Pulmonary artery endothelial cell (primary cell): Measurements from ENCODE around the gene RPF1. TPM values are rescaled to one million over a fixed set of nuclear protein-coding genes. Genes with fewer than 3 reads are reported as not detected.
"Not testable (repeated sequence)": the region's sequence is repeated elsewhere in the genome, so short reads cannot be mapped to it uniquely, and the experiment has no call there.

Experiments
- DNase-seq: peaks from one replicate; pipeline ENCODE4 v3.0.0-alpha.2; 2011; ENCODE audit warnings: low read depth, low spot score
- total RNA-seq: library from RNA; depleted of rRNA; stranded (reverse); fragments of >200 nt; gene quantifications from 2 replicates; pipeline ENCODE4 v1.2.3, GENCODE V29; 2014

RPF1 gene, protein sequence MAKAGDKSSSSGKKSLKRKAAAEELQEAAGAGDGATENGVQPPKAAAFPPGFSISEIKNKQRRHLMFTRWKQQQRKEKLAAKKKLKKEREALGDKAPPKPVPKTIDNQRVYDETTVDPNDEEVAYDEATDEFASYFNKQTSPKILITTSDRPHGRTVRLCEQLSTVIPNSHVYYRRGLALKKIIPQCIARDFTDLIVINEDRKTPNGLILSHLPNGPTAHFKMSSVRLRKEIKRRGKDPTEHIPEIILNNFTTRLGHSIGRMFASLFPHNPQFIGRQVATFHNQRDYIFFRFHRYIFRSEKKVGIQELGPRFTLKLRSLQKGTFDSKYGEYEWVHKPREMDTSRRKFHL
- total RNA-seq, result 35.4 and 42.9 TPM in 2 replicates

DNA sequence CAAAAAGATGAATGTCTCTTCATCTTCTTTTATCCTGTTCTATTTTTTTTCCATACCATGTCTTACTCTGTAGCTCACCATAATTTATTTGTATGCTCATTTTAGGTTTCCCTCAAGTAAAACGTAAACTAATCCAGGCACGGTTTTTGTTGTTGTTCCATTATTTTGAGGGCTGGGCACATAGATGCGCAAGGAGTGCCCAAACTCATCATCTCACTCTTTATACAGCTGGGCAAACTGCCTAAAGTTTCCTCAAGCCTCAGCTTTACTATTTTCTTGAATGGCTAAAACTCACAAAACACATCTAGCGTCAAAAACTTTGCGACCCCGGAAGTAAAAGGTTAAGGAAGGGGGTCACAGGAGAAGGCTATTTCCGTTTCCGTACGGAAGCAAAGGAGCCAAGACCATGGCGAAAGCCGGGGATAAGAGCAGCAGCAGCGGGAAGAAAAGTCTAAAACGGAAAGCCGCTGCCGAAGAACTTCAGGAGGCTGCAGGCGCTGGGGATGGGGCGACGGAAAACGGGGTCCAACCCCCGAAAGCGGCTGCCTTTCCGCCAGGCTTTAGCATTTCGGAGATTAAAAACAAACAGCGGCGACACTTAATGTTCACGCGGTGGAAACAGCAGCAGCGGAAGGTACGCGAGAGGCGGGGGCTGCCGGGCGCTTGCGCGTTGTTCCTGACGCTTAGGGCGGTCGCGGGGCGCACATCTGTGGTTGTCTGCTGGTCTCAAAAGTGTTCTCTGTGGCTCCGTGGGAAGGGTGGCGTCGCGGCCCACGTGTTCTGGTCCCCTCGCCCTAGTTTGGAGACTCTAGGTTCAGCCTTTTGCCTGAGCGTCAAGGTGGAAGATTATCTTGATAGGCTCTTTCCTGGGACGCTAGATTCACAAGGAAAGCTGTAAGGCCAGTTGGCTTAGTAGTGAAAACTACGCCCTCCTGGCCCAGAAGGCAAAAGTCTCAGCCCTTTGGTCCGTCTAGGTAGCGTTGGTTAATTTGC lies at the start of gene RPF1:
Gene RPF1 (plus strand): TSS at position 391 of the 993 bp plus-strand sequence. CDS start 16 bp downstream, at position 407.
- DNase-seq, result peak; percentile 29

DNA sequence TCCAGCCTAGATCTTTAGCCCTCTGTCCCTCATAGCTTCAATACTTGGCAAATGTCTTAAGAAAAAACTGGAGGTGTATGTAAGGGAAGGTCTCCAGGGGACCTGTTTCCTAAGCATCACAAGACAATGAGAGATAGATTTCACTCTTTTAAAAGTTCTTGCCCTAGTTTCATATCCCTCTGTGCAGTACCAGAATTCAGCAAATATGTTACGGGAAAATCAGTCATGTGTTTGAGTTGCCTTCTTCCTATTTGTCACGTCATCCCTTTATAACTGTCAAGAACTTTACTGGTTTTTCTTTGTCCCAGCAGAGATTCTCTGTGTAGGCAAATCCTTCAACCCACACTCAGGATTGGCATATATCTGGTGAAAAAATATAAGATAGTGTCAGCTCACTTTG lies 48.5 kb upstream of the RPF1 start:
- no peak for DNase-seq

DNA sequence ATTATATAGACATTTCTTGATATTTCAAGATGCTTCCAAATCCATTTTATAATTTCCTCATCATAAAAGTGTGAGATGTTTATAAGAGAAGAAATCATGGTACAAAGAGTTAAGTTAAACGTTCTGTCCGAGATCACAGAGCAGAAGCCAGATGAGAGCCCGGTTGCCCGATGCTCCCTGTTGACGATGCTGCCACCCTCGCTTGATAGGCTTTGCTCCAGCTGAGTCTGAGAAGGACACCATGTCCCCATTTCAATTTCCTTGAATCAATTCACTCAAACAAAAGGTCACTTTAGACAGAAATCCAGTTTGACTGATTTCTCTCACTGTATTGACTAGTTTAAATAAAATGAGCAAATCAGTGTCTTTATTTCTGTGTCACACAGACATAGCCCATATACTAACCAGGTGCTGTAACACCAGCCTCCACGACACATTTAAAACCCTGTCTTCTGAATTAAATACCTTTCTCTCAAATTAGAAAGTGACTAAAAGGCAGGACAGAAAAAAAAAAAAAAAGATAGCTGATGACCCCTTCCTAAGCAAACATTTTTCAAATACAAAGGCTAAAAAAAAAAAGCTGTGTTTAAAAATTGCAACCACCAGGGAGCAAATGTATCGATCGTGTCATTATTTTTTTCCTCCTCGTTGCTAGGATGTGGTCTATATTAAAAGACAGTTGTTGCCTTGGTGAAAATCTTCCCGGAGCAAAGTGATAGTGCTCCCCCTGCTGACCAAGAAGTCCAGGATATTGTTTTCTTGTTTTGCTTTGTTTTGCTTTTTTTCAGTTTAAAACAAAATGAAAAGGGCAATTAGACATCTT lies 45.6 kb upstream of the RPF1 start:
- peak; percentile 69 for DNase-seq

DNA sequence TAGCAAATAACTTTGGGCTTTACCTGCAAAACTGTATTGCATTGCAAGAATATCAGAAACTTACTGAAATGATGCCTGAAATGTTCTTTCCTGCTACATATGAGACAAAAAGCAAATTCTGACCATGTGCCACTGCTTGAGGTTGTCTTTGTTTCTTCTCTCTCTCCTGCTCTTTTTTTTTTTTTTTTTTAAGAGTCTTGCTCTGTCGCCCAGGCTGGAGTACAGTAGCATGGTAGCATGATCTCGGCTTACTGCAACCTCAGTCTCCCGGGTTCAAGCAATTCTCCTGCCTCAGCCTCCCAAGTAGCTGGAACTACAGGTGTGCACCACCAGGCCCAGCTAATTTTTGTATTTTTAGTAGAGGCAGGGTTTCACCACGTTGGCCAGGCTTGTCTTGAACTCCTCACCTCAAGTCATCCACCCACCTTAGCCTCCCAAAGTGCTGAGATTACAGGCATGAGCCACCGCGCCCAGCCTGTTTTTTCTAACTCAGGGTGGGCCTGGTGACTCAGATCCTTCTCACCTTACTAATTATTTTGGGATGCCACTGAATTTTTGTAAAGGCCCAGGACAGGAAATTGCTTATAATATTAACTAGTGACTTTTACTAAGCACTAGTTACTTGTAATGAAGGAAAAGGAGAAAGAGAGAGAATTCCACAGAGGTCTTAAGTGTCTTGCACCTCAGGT lies 44.8 kb upstream of the RPF1 start:
- no peak for DNase-seq

DNA sequence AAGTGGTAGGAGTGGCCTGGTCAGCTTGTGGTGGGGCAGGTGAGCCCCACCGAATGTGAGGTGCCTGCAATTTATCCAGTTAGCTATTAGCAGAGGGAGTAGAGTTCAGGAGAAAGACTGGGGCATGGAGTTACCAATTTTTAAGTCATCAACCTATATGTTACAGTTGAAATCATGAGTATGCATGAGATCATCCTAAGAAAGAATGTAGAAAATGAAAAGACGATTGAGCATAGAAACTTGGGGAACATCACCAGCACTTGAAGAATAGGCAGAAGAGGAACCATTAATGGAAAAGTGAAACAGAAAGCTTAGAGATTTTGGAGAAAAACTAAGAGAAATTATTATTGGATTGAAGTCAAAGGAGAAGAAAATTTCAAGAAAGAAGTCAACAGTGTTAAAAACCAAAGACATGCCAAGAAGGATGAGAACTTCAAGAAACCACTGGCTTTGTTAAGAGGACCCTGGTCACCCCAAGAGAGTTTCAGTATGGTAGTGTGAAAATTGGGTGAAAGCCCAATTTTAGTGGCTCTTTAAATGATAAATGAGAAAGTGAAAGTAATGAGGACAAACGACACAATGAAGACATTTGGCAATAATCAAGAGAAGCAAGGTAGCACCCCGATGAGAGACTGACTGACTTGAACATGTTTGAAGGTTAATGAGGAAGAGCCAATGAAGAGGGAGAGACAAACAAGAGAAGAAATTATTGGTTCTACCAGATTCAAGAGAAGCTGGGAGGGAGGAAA lies 44.1 kb upstream of the RPF1 start:
- DNase-seq, result no peak

DNA sequence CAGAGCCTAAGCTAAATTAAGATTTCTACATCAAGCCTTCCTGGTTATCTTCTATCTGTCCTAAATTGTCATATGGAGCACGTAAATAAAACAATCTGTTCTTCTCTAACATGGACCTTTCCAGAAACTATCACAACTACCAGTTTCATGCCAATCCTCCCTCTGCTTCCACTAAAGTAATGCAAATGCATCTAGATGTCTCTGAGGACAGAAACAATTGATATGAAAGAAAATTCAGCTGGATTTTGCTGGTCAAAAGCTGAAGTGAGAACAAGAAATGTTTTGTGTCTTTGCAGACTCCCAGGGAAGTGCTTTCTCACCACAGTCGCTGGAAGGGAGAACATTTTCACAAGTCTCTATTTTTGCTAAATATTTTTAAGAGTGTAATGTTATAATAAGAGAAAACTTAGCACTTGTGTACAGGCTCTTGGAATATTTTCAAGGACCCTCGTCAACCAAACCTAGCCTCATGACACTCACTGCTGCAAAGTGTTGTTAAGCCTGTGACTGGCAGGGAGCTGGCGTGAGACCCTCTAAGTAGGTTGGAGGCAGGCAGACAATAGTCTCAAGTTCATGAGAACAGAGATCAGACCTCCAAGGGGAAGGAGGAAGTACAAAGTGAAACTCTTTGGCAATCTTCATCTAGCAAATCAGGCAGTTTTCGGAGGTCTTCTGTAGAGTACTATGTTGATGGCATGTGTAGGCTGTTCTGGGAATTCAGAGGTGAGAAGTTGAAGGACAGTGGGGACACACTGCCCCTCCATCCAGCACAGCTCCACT lies 42.0 kb upstream of the RPF1 start:
- DNase-seq, result no peak

DNA sequence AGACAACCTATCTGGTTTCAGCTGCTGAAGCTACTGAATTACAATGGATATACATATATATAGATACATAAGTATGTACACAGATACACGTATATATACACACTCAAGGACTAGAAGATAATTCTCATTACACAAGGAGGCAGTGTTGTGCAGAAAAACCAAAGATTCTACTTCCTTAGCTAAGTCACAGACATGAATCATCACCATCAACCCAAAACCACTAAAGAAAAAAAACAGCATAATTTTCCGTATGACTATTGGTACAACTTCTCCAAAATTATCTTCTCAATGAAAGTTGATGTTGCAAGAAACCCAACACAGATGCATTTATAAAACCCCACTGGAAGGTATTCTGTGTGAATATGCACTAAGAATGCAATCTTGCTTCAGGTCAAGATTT lies 36.8 kb upstream of the RPF1 start:
- peak; percentile 55 for DNase-seq

DNA sequence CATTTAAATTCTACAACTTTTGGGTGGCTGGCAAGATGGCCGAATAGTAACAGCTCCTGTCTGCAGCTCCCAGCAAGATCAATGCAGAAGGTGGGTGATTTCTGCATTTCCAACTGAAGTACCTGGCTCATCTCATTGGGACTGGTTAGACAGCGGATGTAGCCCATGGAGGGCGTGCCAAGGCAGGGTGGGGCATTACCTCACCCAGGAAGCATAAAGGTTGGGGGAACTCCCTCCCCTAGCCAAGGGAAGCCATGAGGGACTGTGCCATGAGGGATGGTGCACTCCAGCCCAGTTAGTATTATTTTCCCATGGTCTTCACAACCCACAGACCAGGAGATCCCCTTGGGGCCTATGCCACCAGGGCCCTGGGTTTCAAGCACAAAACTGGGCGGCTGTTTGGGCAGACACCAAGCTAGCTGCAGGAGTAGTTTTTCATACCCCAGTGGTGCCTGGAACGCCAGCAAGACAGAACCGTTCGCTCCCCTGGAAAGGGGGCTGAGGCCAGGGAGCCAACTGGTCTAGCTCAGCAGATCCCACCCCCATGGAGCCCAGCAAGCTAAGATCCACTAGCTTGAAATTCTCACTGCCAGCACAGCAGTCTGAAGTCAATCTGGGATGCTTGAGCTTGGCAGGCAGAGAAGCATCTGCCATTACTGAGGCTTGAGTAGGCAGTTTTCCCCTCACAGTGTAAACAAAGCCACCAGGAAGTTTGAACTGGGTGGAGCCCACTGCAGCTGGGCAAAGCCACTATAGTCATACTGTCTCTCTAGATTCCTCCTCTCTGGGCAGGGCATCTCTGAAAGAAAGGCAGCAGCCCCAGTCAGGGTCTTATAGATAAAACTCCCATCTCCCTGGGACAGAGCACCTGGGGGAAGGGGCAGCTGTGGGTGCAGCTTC lies 36.1 kb upstream of the RPF1 start:
- not testable (repeated sequence) for DNase-seq

DNA sequence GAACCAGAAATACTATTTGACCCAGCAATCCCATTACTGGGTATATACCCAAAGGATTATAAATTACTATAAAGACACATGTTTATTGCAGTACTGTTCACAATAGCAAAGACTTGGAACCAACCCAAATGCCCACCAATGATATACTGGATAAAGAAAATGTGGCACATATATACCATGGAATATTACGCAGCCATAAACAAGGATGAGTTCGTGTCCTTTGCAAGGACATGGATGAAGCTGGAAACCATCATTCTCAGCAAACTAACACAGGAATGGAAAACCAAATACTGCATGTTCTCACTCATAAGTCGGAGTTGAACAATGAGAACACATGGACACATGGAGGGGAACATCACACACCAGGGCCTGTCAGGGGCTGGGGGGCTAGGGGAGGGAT lies 30.4 kb upstream of the RPF1 start:
- DNase-seq, result not testable (repeated sequence)

DNA sequence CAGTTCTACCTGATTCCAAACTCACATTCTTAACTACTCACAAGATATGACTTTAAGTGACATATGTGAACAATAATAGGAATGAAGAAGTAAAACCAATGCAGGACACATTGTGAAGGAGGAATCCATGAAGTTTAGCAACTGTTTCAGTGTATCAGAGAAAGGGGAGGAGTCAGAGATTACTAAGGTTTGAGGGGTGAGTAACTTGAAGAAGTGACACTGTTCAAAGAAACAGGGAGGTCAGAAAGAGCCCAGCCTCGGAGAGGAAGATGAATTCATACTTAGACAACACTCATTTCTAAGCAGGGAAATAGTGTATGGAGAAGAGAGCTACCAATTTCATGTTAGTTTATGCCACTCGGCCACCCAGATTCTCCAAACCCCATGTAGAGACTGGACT lies 28.2 kb upstream of the RPF1 start:
- no peak for DNase-seq

DNA sequence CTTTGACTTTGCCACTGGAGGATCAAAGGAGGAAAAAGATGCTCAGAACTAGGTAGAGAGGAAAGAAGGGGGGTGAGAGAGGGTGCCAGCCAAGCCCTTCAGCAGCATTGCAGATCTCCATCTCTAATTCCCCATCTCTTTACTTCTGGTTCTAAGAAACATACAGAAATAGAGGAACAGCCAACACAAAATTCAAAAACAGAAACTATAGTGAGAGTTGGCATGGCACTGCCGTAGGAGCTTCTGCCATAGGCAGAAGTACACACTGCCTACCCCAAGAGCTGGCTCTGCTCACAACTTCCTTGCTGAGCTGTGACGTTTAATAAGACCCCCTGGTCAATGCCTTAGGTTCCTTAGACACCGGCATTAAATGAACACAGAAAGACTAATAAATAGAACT lies 26.6 kb upstream of the RPF1 start:
- DNase-seq, result no peak

DNA sequence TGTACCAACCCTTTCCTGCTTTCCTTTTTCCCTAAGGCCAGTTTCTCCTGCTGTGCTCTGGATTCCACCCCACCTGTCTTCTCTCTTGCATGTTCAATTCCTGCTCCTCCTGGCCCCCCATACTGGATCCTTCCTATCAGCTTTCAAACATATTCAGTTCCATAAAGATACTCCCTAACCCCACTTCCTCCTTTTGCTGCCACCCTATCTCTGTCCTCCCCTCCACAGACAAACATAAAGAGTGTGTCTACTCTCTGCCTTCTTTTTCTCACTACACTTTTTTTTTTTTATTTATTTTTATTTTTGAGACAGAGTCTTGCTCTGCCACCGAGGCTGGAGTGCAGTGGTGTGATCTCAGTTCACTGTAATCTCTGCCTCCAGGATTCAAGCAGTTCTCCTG lies 16.9 kb upstream of the RPF1 start:
- no peak for DNase-seq

DNA sequence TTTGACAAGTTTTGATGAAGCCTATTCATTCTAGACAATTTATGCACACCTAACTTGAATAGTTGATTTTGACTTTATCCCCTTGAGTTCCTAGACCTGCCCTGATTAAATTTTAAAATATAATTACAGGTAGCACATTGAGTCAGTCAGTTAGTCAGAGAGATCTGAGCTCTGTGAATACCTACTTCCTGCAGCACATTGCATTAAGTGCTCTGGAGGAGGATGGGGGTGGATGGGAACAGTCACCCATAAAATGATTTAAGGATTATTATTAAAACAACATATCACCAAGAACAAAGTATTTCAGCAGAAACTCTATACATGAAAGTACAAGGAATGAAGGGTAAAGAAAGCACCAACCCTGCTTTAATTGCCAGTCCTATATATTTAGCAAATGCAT lies 11.8 kb upstream of the RPF1 start:
- no peak for DNase-seq

DNA sequence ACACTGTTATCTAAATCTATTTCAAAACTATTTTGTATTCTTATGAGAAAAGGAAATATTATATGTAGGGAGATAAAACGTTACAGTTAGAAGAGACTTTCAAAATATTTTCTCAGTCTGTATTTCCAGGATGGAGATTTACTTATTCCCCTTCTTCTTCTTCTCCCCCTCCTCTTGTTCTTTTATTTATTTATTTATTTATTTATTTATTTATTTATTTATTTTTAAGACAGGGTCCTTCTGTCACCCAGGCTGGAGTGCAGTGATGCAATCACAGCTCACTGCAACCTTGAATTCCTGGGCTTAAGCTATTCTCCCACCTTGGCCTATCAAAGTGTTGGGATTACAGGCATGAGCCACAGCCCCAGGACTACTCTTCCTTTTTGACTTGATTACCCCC lies 2.8 kb upstream of the RPF1 start:
- no peak for DNase-seq

DNA sequence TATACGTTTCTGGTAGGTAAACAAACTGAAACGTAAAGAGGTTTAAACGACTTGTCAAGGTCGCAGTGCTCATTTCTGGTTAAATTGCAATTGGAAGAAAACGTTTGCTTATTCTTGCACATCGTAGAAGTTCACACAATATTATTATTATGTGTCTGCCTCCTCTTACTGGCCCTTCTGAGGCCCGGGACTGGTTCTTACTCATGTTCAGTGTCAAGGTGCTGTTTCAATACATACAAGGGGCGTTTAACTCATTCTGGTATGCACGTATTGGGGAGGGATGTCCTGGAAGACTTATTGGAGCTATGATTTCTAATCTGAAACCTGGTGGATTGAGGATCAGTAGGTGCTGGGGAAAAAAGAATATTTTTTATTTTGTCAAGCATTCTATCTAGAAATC lies 932 bp downstream of the RPF1 start:
- DNase-seq, result no peak

DNA sequence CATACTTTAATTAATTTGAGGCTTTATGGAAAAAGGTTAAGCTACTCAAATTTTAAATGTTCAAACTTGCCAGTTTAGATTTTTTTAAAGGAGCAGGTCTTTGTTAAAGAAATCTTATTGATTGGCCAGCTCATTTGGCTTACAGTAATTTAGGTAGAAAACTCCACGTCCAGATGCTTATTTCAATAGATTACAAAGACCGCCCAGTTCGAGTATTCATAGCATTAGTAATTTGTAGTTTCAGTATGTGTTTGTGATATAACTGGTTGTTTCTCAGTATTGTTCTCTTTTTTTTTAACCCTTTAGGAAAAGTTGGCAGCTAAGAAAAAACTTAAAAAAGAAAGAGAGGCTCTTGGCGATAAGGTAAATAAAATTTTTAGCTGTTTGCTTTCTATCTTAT lies 1.6 kb downstream of the RPF1 start:
- no peak for DNase-seq

DNA sequence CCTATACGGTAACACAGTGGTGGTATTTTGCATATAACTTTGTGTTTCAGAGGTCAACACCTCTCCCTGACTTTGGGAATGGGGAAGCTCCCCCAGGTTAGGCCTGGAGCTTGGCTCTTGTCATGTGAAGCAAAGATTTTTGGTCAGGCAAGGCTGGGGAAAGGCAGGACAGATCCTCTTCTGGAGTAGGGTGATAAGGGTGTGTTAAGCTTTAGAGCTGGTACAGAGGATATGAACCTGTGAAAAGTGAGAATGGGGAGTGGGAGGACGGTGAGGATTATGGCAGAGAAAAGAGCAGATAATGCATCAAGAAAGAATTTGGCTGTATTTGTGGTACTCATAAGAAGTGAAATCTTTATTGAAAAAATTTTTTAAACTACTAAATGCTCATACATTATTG lies 2.3 kb downstream of the RPF1 start:
- DNase-seq, result no peak

DNA sequence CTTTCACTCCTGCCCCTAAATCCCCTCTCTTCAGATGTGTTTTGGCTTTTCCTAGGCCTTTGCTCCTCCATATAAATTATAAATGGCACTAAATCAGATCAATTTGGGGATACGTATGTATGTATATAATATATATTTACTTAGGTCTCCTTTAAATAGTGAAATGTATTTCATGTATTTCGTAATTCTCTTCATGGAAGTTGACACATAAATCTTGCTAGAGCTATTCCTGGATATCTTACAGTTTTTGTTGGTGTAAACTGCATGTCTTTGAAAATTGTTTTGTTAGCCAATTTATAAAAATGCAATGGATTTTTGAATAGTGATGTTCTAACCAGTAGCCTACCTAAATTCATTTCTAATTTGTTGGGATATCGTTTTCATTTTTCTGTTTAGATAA lies 9.0 kb downstream of the RPF1 start:
- no peak for DNase-seq
